Measurements from ENCODE around the gene AMY2B. TPM values are rescaled to one million over a fixed set of nuclear protein-coding genes. Genes with fewer than 3 reads are reported as not detected.

The AMY2B gene
- total RNA-seq, 1 donor, result 6.2 TPM

DNA sequence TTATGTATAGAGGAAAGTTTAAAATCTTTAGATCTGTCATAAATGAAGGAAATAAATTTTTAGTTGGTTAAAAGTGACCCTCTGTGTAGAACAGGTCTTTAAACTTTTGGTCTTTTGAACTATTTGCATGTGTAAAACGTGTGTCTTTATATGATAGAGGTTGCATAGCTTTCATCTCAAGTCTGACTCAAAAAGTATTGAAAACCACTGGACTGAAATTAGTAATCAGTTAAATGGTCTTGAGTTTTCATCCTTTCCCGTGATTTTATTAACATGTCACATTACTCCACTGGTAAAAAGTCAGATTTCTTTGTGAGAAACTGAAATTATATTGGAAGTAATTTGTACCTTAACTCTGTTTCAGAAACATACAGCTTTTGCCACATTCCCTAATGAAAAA, 44.1 kb upstream of the AMY2B start:
- Histone ChIP-seq H3K79me2 (ENCODE audit: insufficient read depth, low read length) (peaks cover 60% of the 10 kb centered on the region), H3K9me3 (ENCODE audit: low read depth, low read length) (no peaks in the 10 kb centered on the region), H3K4me2 (ENCODE audit: insufficient read depth, low read length) (peak overlapping the region; percentile 97), H3K27ac (ENCODE audit: low read depth, low read length) (peak overlapping the region; percentile 9), H3K4me3 (ENCODE audit: insufficient read depth, low read length) (peak overlapping the region; percentile 98), H4K20me1 (ENCODE audit: insufficient read depth, low read length) (peaks cover 5% of the 10 kb centered on the region), H3K27me3 (ENCODE audit: insufficient read depth, low read length) (no peaks in the 10 kb centered on the region), H2AFZ (ENCODE audit: low read length) (no peak overlapping the region), H3K36me3 (ENCODE audit: insufficient read depth, low read length) (no peaks in the 10 kb centered on the region), H3K4me1 (ENCODE audit: insufficient read depth, low read length) (peaks cover 19% of the 10 kb centered on the region)
- TF ChIP-seq, protein P1, sequence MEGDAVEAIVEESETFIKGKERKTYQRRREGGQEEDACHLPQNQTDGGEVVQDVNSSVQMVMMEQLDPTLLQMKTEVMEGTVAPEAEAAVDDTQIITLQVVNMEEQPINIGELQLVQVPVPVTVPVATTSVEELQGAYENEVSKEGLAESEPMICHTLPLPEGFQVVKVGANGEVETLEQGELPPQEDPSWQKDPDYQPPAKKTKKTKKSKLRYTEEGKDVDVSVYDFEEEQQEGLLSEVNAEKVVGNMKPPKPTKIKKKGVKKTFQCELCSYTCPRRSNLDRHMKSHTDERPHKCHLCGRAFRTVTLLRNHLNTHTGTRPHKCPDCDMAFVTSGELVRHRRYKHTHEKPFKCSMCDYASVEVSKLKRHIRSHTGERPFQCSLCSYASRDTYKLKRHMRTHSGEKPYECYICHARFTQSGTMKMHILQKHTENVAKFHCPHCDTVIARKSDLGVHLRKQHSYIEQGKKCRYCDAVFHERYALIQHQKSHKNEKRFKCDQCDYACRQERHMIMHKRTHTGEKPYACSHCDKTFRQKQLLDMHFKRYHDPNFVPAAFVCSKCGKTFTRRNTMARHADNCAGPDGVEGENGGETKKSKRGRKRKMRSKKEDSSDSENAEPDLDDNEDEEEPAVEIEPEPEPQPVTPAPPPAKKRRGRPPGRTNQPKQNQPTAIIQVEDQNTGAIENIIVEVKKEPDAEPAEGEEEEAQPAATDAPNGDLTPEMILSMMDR (IDR thresholded peaks at IDR 0.05; ENCODE audit: extremely low read depth, low read depth, low read length), result no peak
- DNase-seq (ENCODE audit: insufficient read length, low spot score, missing footprints), result no peak

DNA sequence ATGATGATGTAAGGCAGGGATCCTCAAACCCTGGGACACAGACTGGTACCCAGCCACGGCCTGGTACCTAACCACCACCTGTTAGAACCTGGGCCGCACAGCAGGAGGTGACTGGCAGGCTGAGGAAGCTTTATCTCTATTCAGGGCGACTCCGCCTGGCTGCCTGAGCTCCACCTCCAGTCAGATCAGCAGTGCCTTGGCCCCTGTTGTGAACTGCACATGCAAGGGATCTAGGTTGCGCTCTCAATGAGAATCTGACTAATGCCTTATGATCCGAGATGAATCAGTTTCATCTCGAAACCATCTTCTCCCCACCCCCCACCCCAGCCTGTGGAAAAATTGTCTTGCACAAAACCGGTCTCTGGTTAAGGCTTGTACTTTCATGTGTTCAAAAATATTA, 41.6 kb upstream of the AMY2B start:
- DNase-seq (ENCODE audit: insufficient read length, low spot score, missing footprints), result peak; percentile 86

DNA sequence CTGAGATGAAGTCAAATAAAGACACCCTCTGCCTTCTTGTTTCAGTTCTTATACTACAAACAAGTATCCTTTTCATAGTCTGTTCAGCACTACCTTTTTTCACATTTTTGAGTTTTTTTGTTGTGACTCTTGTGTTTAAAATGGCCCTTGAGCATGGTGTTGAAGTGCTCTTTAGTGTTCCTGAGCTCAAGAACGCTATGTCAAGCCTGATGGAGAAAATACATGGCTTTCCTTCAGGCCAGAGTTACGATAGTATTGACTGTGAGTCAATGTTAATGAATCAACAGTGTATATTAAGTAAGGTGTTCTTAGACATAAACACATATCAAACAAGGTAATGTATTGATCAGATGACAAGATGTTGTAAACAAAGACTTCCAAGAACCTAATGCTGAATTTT, 33.2 kb upstream of the AMY2B start:
- H4K20me1 ChIP-seq (ENCODE audit: insufficient read depth, low read length), result no peaks in the 10 kb centered on the region
- H3K9me3 ChIP-seq (ENCODE audit: low read depth, low read length), result no peaks in the 10 kb centered on the region
- peaks cover 51% of the 10 kb centered on the region for H3K36me3 ChIP-seq (ENCODE audit: insufficient read depth, low read length)
- TF ChIP-seq, protein P1 (IDR thresholded peaks at IDR 0.05; ENCODE audit: extremely low read depth, low read depth, low read length), result no peak
- no peak overlapping the region for H3K4me3 ChIP-seq (ENCODE audit: insufficient read depth, low read length)
- no peak overlapping the region for H3K4me2 ChIP-seq (ENCODE audit: insufficient read depth, low read length)
- DNase-seq (ENCODE audit: insufficient read length, low spot score, missing footprints), result no peak
- H3K27ac ChIP-seq (ENCODE audit: low read depth, low read length), result no peak overlapping the region
- H3K27me3 ChIP-seq (ENCODE audit: insufficient read depth, low read length), result no peaks in the 10 kb centered on the region
- H3K4me1 ChIP-seq (ENCODE audit: insufficient read depth, low read length), result no peaks in the 10 kb centered on the region
- H3K79me2 ChIP-seq (ENCODE audit: insufficient read depth, low read length), result peaks cover 8% of the 10 kb centered on the region
- H2AFZ ChIP-seq (ENCODE audit: low read length), result no peak overlapping the region

More for the DNA sequence above, 41.6 kb upstream of the AMY2B start:
- Histone ChIP-seq H3K4me1 (ENCODE audit: insufficient read depth, low read length) (peaks cover 19% of the 10 kb centered on the region), H3K4me3 (ENCODE audit: insufficient read depth, low read length) (no peak overlapping the region), H3K9me3 (ENCODE audit: low read depth, low read length) (no peaks in the 10 kb centered on the region), H4K20me1 (ENCODE audit: insufficient read depth, low read length) (peaks cover 5% of the 10 kb centered on the region), H3K27ac (ENCODE audit: low read depth, low read length) (peak overlapping the region; percentile 53), H3K4me2 (ENCODE audit: insufficient read depth, low read length) (no peak overlapping the region), H3K27me3 (ENCODE audit: insufficient read depth, low read length) (no peaks in the 10 kb centered on the region), H3K36me3 (ENCODE audit: insufficient read depth, low read length) (no peaks in the 10 kb centered on the region), H3K79me2 (ENCODE audit: insufficient read depth, low read length) (peaks cover 77% of the 10 kb centered on the region), H2AFZ (ENCODE audit: low read length) (no peak overlapping the region)
- TF ChIP-seq, protein P1 (IDR thresholded peaks at IDR 0.05; ENCODE audit: extremely low read depth, low read depth, low read length), result no peak

DNA sequence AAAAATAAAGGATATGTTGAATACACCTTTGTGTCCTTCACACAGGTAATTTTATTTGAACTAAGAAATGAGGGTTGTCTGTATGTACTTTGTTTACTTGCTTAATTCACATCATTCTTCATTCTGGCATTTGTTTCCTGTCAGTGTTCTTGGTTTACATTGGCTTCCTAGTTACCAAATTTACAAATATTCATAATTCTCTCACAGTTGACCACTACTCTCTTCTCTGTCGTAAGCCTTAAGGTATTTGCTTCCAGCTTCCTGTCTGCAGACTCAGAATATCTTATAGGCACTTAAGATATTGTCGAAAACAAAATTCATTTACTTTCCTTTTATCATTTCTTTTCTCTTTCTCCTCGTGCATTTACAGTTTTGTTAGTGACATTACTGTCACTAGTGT, 30.0 kb upstream of the AMY2B start:
- Histone ChIP-seq H2AFZ (ENCODE audit: low read length) (no peak overlapping the region), H3K79me2 (ENCODE audit: insufficient read depth, low read length) (no peaks in the 10 kb centered on the region), H3K4me3 (ENCODE audit: insufficient read depth, low read length) (no peak overlapping the region), H3K27ac (ENCODE audit: low read depth, low read length) (no peak overlapping the region), H4K20me1 (ENCODE audit: insufficient read depth, low read length) (no peaks in the 10 kb centered on the region), H3K4me2 (ENCODE audit: insufficient read depth, low read length) (no peak overlapping the region), H3K27me3 (ENCODE audit: insufficient read depth, low read length) (no peaks in the 10 kb centered on the region), H3K36me3 (ENCODE audit: insufficient read depth, low read length) (peaks cover 64% of the 10 kb centered on the region), H3K4me1 (ENCODE audit: insufficient read depth, low read length) (no peaks in the 10 kb centered on the region), H3K9me3 (ENCODE audit: low read depth, low read length) (no peaks in the 10 kb centered on the region)
- TF ChIP-seq, protein P1 (IDR thresholded peaks at IDR 0.05; ENCODE audit: extremely low read depth, low read depth, low read length), result no peak
- no peak for DNase-seq (ENCODE audit: insufficient read length, low spot score, missing footprints)

Measured in osteoblast (primary cell).